K562 (cell line): ENCODE measurements around the gene HMGN1. TPM values are rescaled to one million over a fixed set of nuclear protein-coding genes. Genes with fewer than 3 reads are reported as not detected.

Experiments
- ATAC-seq: fragments of 200-7000 bp; cut with Tn5 transposase; 3 replicates; pipeline ENCODE4 v1.9.1; 2020; ENCODE audit warnings: moderate library complexity
- BruUV-seq: library from RNA; stranded (reverse); fragments of 400-500 nt; replicated peaks from 2 replicates; lab custom pipeline; 2021; lab: Mats Ljungman, UMichigan
- CTCF ChIA-PET: fragments of 300-600 bp; formaldehyde crosslinking; extraction: SDS; loops from one replicate; lab custom pipeline; 2021; ENCODE audit warnings: low intra/inter-chr PET ratio; lab: Yijun Ruan, JAX
- POLR2A ChIA-PET: fragments of 300-600, 350-650 bp; sonication (Branson Sonifier 250); formaldehyde crosslinking; extraction: SDS; loops from one replicate; lab custom pipeline; 2021; ENCODE audit warnings: antibody characterized with exemption, inconsistent platforms; lab: Yijun Ruan, JAX
- DNase-seq, 4 experiments: peaks; one replicate each; pipeline versions ENCODE4 v3.0.0 to v3.0.0-alpha.2; 2011 to 2018; ENCODE audit warnings: low spot score in 3 of 4, mixed read lengths in 3 of 4; ENCODE audit errors: extremely low read depth in 1 of 4
- FAIRE-seq: peaks from 2 replicates; lab custom pipeline; 2011; peaks lifted over from hg19 to GRCh38; lab: Jason Lieb, UNC
- H2AFZ ChIP-seq: 2 replicates; pipeline ENCODE4 v1.6.0; 2011; ENCODE audit warnings: low read depth, low read length, control low read depth, inconsistent platforms
- H3K27ac ChIP-seq: fragments of 200-600 bp; 3 replicates; pipeline ENCODE4 v1.8.0; 2011; ENCODE audit warnings: low read depth, mild to moderate bottlenecking, control low read depth, inconsistent platforms, low read length, moderate library complexity, mixed read lengths; ENCODE audit errors: extremely low read depth
- H3K27me3 ChIP-seq, 2 experiments: fragments of 300-600 bp in 1 of 2; 2 replicates in 1 of 2; 3 replicates in 1 of 2; pipeline versions ENCODE4 v1.6.0 to v1.8.0; 2011; ENCODE audit warnings: inconsistent platforms in 2 of 2, low read length in 2 of 2, mild to moderate bottlenecking in 1 of 2, mixed read lengths in 1 of 2, moderate library complexity in 1 of 2; ENCODE audit not compliant: control insufficient read depth in 2 of 2, insufficient read depth in 2 of 2
- H3K36me3 ChIP-seq: fragments of 300-600 bp; 3 replicates; pipeline ENCODE4 v1.8.0; 2011; ENCODE audit warnings: mild to moderate bottlenecking, low read length, inconsistent platforms; ENCODE audit not compliant: control insufficient read depth, insufficient read depth
- H3K4me1 ChIP-seq, 2 experiments: fragments of 200-600 bp in 1 of 2; replicated peaks in 1 of 2; 2 replicates in 1 of 2; 3 replicates in 1 of 2; pipeline versions ENCODE4 v1.5.1 to v1.8.0; 2011; ENCODE audit warnings: inconsistent platforms in 2 of 2, low read length in 2 of 2, mild to moderate bottlenecking in 1 of 2, mixed read lengths in 1 of 2, moderate library complexity in 1 of 2; ENCODE audit not compliant: control insufficient read depth in 2 of 2, insufficient read depth in 2 of 2
- H3K4me2 ChIP-seq: 2 replicates; pipeline ENCODE4 v1.6.1; 2011; ENCODE audit warnings: low read length, control low read depth, inconsistent platforms, mixed read lengths; ENCODE audit not compliant: insufficient read depth
- H3K4me3 ChIP-seq: fragments of 200-600 bp; sonication (generic), shearing (Covaris generic); 2 replicates; pipeline ENCODE4 v1.5.1; 2016; ENCODE audit warnings: control low read depth, inconsistent platforms
- H3K79me2 ChIP-seq: fragments of 200-600 bp; 3 replicates; pipeline ENCODE4 v1.8.0; 2011; ENCODE audit warnings: low read length, inconsistent platforms; ENCODE audit not compliant: control insufficient read depth, insufficient read depth
- H3K9ac ChIP-seq, 2 experiments: 2 replicates each; pipeline versions ENCODE4 v1.6.0 to v1.6.1; 2011; ENCODE audit warnings: low read depth in 2 of 2, low read length in 2 of 2, control low read depth in 1 of 2, inconsistent platforms in 1 of 2, mild to moderate bottlenecking in 1 of 2, mixed read lengths in 1 of 2; ENCODE audit not compliant: insufficient read depth in 1 of 2
- H3K9me1 ChIP-seq: one replicate; pipeline ENCODE4 v1.6.0; 2011; ENCODE audit warnings: inconsistent platforms, mild to moderate bottlenecking, low read length, moderate library complexity; ENCODE audit not compliant: control insufficient read depth, insufficient read depth
- H3K9me3 ChIP-seq: replicated peaks from 2 replicates; pipeline ENCODE4 v1.5.1; 2011; ENCODE audit warnings: low read depth, low read length, inconsistent platforms; ENCODE audit not compliant: control insufficient read depth, insufficient read depth
- H4K20me1 ChIP-seq: replicated peaks from 2 replicates; pipeline ENCODE4 v1.6.1; 2011; ENCODE audit warnings: low read length, inconsistent platforms, mixed read lengths; ENCODE audit not compliant: control insufficient read depth, insufficient read depth
- ADNP ChIP-seq: fragments of 200-800 bp; sonication (Bioruptor generic); IDR thresholded peaks from 2 replicates; pipeline ENCODE4 v1.6.1; 2016; ENCODE audit warnings: missing genetic modification characterization, missing compliant biosample characterization
- BCOR ChIP-seq: fragments of 450-650 bp; IDR thresholded peaks from 2 replicates; pipeline ENCODE4 v1.6.1; 2016
- BDP1 ChIP-seq: IDR thresholded peaks from 3 replicates; pipeline ENCODE4 v1.6.1; 2011; ENCODE audit not compliant: insufficient read length, insufficient read depth
- CAMTA2 ChIP-seq: fragments of 250-450 bp; sonication (Bioruptor Pico); conservative IDR thresholded peaks from 2 replicates; pipeline ENCODE4 v1.5.1; 2022
- CBX1 ChIP-seq: sonication (generic); IDR thresholded peaks from 2 replicates; pipeline ENCODE4 v1.6.1; 2016; ENCODE audit warnings: antibody characterized with exemption, low read depth, mild to moderate bottlenecking
- E2F4 ChIP-seq: sonication (generic); formaldehyde crosslinking; IDR thresholded peaks from 2 replicates; pipeline ENCODE4 v1.8.0; 2022; ENCODE audit warnings: mild to moderate bottlenecking, low read depth, missing genetic modification reagents
- HDGF ChIP-seq: fragments of 450-650 bp; IDR thresholded peaks from 2 replicates; pipeline ENCODE4 v1.6.1; 2016
- KHSRP ChIP-seq: fragments of 450-650 bp; IDR thresholded peaks from 2 replicates; pipeline ENCODE4 v1.6.1; 2017
- L3MBTL2 ChIP-seq: fragments of 450-650 bp; IDR thresholded peaks from 2 replicates; pipeline ENCODE4 v1.6.1; 2016; ENCODE audit warnings: mild to moderate bottlenecking, moderate library complexity
- MAFK ChIP-seq: IDR thresholded peaks from 2 replicates; pipeline ENCODE4 v1.6.1; 2011; ENCODE audit warnings: low read length, improper control_type of control experiment
- MIER1 ChIP-seq: fragments of 450-650 bp; IDR thresholded peaks from 2 replicates; pipeline ENCODE4 v1.6.1; 2016; ENCODE audit warnings: antibody characterized with exemption, mild to moderate bottlenecking, low read depth
- NFIC ChIP-seq: fragments of 450-650 bp; IDR thresholded peaks from 2 replicates; pipeline ENCODE4 v1.6.1; 2017; ENCODE audit warnings: mild to moderate bottlenecking, inconsistent platforms
- NFIX ChIP-seq: fragments of 250-450 bp; sonication (Bioruptor Pico); IDR thresholded peaks from 2 replicates; pipeline ENCODE4 v1.4.0; 2020; ENCODE audit warnings: low read depth, mild to moderate bottlenecking, moderate library complexity
- NFXL1 ChIP-seq: fragments of 450-650 bp; formaldehyde crosslinking; IDR thresholded peaks from 2 replicates; pipeline ENCODE4 v1.4.0; 2021; ENCODE audit warnings: mild to moderate bottlenecking
- POLR2AphosphoS2 ChIP-seq: IDR thresholded peaks from 2 replicates; pipeline ENCODE4 v1.6.1; 2012; ENCODE audit warnings: low read length, improper control_type of control experiment
- RBM25 ChIP-seq: fragments of 200-400 bp; formaldehyde crosslinking; IDR thresholded peaks from 2 replicates; pipeline ENCODE4 v1.6.1; 2018; ENCODE audit warnings: low read length, low read depth, moderate library complexity; ENCODE audit not compliant: severe bottlenecking
- RNF2 ChIP-seq: sonication (generic); IDR thresholded peaks from 2 replicates; pipeline ENCODE4 v1.6.1; 2016
- SMARCA5 ChIP-seq: fragments of 450-650 bp; IDR thresholded peaks from 2 replicates; pipeline ENCODE4 v1.6.1; 2016
- ZBTB1 ChIP-seq: sonication (generic); formaldehyde crosslinking; IDR thresholded peaks from 2 replicates; pipeline ENCODE4 v1.8.1; 2023; ENCODE audit warnings: missing genetic modification reagents, low read depth, mild to moderate bottlenecking, borderline replicate concordance
- WGBS: fragments of 100-300 bp; shearing (Covaris generic); methylation state at CpG from one replicate; pipeline ENCODE4 v1.1.6; 2016; ENCODE audit warnings: low coverage, mixed read lengths; ENCODE audit not compliant: insufficient coverage; ENCODE audit errors: missing lambda C conversion rate; 5-methylcytosine and 5-hydroxymethylcytosine counted together
- in situ Hi-C: fragments of 300-500 bp; cut with MboI; formaldehyde crosslinking; loops from 4 replicates; pipeline ENCODE4 v1.15.0; 2018; ENCODE audit warnings: inconsistent platforms, mixed read lengths
- intact Hi-C: fragments of 100-400 bp; cut with micrococcal nuclease; formaldehyde crosslinking; loops from 2 replicates; pipeline ENCODE4 v1.14.2; 2022
- polyA plus RNA-seq, 8 experiments: library from polyadenylated mRNA; depleted of rRNA in 4 of 8; stranded (reverse) in 5 of 8; unstranded in 3 of 8; fragments of >200 nt; fragmentation: Nextera tagmentation in 2 of 8; fragmentation: Illumina TruSeq in 1 of 8; extraction: Ambion mirVana in 2 of 8; extraction: Trizol in 1 of 8; gene quantifications; 2 replicates each; pipeline versions ENCODE4 v1.2.1 to v1.2.3, GENCODE V29; 2011 to 2014; ENCODE audit warnings: inconsistent platforms in 1 of 8, missing spikeins in 1 of 8
- total RNA-seq, 7 experiments: library from RNA; depleted of rRNA in 6 of 7; stranded (reverse); fragments of >200 nt in 6 of 7; fragmentation: Illumina TruSeq in 2 of 7; extraction: Trizol in 2 of 7; gene quantifications; 2 replicates each; pipeline versions ENCODE4 v1.2.1 to v1.2.3, GENCODE V29; 2011 to 2021; ENCODE audit warnings: low replicate concordance in 1 of 7
- TF ChIP-seq, protein P1 (sequence below): fragments of 450-650 bp; IDR thresholded peaks from 2 replicates; pipeline ENCODE4 v1.6.1; 2016; ENCODE audit warnings: missing biosample characterization, missing genetic modification characterization
- TF ChIP-seq, protein P2 (sequence below): fragments of 450-650 bp; conservative IDR thresholded peaks from 2 replicates; pipeline ENCODE4 v1.6.1; 2016; ENCODE audit warnings: missing genetic modification characterization, low read depth, mild to moderate bottlenecking, control low read depth, missing compliant biosample characterization
- TF ChIP-seq, protein P3 (sequence below), 2 experiments: fragments of 450-650 bp; IDR thresholded peaks; 2 replicates each; pipeline ENCODE4 v1.6.1; 2016

Gene HMGN1
- total and polyA plus RNA-seq, 9 of the 15 experiments (the other 6 are each of a cell fraction or from before 2014, with no cell fraction given) = 124 to 626 (median 498) TPM

DNA sequence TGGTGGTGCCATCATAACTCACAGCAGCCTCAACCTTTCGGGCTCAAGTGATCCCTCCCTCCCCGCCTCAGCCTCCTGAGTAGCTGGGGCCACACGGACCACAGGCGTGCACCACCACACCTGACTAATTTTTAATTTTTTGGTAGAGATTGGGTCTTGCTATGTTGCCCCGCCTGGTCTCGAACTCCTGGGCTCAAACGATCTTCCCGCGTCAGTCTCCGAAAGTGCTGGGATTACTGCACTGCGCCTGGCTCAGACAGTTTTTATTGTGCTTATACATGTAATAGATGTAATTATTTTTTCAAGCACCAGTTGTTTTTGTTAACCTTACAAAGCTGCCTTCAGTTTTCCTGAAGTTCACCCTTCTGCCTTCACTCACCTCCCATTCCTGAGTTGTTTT lies 38.0 kb upstream of the HMGN1 start:
- H3K4me3 ChIP-seq = no peak overlapping the region
- in situ Hi-C loops = loop anchor here (5.0 kb wide), 2 partner anchors 50 to 70 kb away; no protein-coding TSS in a partner anchor
- peak overlapping the region; percentile 72; the same call in 2 of the 3 replicates for H3K27ac ChIP-seq
- H3K4me2 ChIP-seq = no peak overlapping the region
- H2AFZ ChIP-seq = peak overlapping the region; percentile 88
- H3K9ac ChIP-seq = peak overlapping the region; percentile 4 to 75; a peak in 3 of 4 replicates
- POLR2A ChIA-PET = interaction anchor here (0.8 to 1.9 kb wide), 17 partner anchors 13 to 203 kb away, joined by 3 to 15 read pairs (median 4); partner anchors contain the start of genes HMGN1 and PSMG1
- no peaks in the 10 kb centered on the region; the same call in 1 of the 2 replicates for H4K20me1 ChIP-seq
- BruUV-seq = no TSS peak
- H3K27me3 ChIP-seq = no peaks in the 10 kb centered on the region
- H3K9me1 ChIP-seq = no peaks in the 10 kb centered on the region
- FAIRE-seq (no peak), ATAC-seq (no peak), DNase-seq (peak in 1 of 4 experiments; percentile 7)
- peaks cover 17% of the 10 kb centered on the region for H3K36me3 ChIP-seq
- CTCF ChIA-PET = no interaction called here
- H3K79me2 ChIP-seq = peaks cover 41% of the 10 kb centered on the region
- intact Hi-C loops = loop anchor here (5.0 kb wide), 1 partner anchor 205 kb away; the partner anchor contains the start of gene PSMG1
- WGBS = 94% methylated on average over 11 of the region's 11 CpGs
- no peaks in the 10 kb centered on the region for H3K9me3 ChIP-seq
- peaks cover 13 to 34% of the 10 kb centered on the region in 2 experiments for H3K4me1 ChIP-seq
- no peak for TF ChIP-seq POLR2AphosphoS2
- TF ChIP-seq L3MBTL2 = no peak
- no peak for TF ChIP-seq NFIX (CRISPR knock-in tag)
- no peak for TF ChIP-seq NFIC
- TF ChIP-seq BDP1 = no peak
- TF ChIP-seq BCOR = peak; percentile 91
- TF ChIP-seq RBM25 = peak; percentile 66
- TF ChIP-seq, protein P1, sequence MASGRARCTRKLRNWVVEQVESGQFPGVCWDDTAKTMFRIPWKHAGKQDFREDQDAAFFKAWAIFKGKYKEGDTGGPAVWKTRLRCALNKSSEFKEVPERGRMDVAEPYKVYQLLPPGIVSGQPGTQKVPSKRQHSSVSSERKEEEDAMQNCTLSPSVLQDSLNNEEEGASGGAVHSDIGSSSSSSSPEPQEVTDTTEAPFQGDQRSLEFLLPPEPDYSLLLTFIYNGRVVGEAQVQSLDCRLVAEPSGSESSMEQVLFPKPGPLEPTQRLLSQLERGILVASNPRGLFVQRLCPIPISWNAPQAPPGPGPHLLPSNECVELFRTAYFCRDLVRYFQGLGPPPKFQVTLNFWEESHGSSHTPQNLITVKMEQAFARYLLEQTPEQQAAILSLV (tag) = no peak
- no peak for TF ChIP-seq NFXL1 (CRISPR knock-in tag)
- TF ChIP-seq RNF2 = no peak
- TF ChIP-seq MAFK = no peak
- TF ChIP-seq, protein P2, sequence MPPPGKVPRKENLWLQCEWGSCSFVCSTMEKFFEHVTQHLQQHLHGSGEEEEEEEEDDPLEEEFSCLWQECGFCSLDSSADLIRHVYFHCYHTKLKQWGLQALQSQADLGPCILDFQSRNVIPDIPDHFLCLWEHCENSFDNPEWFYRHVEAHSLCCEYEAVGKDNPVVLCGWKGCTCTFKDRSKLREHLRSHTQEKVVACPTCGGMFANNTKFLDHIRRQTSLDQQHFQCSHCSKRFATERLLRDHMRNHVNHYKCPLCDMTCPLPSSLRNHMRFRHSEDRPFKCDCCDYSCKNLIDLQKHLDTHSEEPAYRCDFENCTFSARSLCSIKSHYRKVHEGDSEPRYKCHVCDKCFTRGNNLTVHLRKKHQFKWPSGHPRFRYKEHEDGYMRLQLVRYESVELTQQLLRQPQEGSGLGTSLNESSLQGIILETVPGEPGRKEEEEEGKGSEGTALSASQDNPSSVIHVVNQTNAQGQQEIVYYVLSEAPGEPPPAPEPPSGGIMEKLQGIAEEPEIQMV (tag) = no peak
- TF ChIP-seq CBX1 = 0 out of 2 replicates have a peak, but pooled peaks have one; percentile 15
- TF ChIP-seq SMARCA5 = 0 out of 2 replicates have a peak, but pooled peaks have one; percentile 73
- TF ChIP-seq HDGF = no peak
- no peak for TF ChIP-seq CAMTA2
- TF ChIP-seq KHSRP = no peak
- TF ChIP-seq E2F4 (CRISPR knock-in tag) = no peak
- TF ChIP-seq, protein P3, sequence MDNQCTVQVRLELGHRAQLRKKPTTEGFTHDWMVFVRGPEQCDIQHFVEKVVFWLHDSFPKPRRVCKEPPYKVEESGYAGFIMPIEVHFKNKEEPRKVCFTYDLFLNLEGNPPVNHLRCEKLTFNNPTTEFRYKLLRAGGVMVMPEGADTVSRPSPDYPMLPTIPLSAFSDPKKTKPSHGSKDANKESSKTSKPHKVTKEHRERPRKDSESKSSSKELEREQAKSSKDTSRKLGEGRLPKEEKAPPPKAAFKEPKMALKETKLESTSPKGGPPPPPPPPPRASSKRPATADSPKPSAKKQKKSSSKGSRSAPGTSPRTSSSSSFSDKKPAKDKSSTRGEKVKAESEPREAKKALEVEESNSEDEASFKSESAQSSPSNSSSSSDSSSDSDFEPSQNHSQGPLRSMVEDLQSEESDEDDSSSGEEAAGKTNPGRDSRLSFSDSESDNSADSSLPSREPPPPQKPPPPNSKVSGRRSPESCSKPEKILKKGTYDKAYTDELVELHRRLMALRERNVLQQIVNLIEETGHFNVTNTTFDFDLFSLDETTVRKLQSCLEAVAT (IDR thresholded peaks at IDR 0.05) = peak in 1 of 2 experiments; percentile 68; a peak in 1 of 4 replicates
- TF ChIP-seq ADNP (tag) = no peak
- TF ChIP-seq ZBTB1 (CRISPR knock-in tag) = no peak
- TF ChIP-seq MIER1 = no peak
